HFF-Myc (cell line): ENCODE data around the gene AGER.

Source experiments
- DNase-seq: peaks from one replicate; pipeline ENCODE4 v3.0.0-alpha.2; 2011; ENCODE audit warnings: low read depth; ENCODE audit errors: extremely low read depth
- H3K4me3 ChIP-seq: replicated peaks from 2 replicates; pipeline ENCODE4 v1.5.1; 2011; ENCODE audit warnings: low read depth, mild to moderate bottlenecking, control low read depth, low read length
- CTCF ChIP-seq: IDR thresholded peaks from 2 replicates; pipeline ENCODE4 v1.5.1; 2012; ENCODE audit warnings: mild to moderate bottlenecking, low read depth, low read length, control low read depth; ENCODE audit errors: missing control alignments

AGER gene

GRCh38 chr6:32178547-32179440, 5.3 kb downstream of the AGER start:
- peak overlapping the region; percentile 90 for H3K4me3 ChIP-seq
- no peak for TF ChIP-seq CTCF
- DNase-seq: no peak

- H3K4me3 ChIP-seq: peak within 1 kb of the TSS; percentile 90
- no peak for TF ChIP-seq CTCF
- DNase-seq: peak; percentile 100
These were observed 6.1 kb downstream of the AGER start, which contains the start of gene RNF5 for GRCh38 chr6:32177788-32178546. Gene RNF5 (plus strand): TSS chr6:32178405. CDS start chr6:32178512, 107 bp downstream.

GRCh38 chr6:32177183-32177787, 6.8 kb downstream of the AGER start:
- H3K4me3 ChIP-seq: peak overlapping the region; percentile 90
- TF ChIP-seq CTCF: no peak
- no peak for DNase-seq

GRCh38 chr6:32176476-32177182, 7.4 kb downstream of the AGER start:
- no peak for DNase-seq
- peak overlapping the region; percentile 90 for H3K4me3 ChIP-seq
- TF ChIP-seq CTCF: no peak

GRCh38 chr6:32175711-32176475, 8.2 kb downstream of the AGER start, which contains the start of gene AGPAT1:
Gene AGPAT1 (minus strand): TSS chr6:32176084. CDS start chr6:32171496, 4,588 bp downstream.
- peak within 1 kb of the TSS; percentile 90 for H3K4me3 ChIP-seq
- TF ChIP-seq CTCF: no peak
- DNase-seq: peak; percentile 96

- no peak for DNase-seq
- no peak for TF ChIP-seq CTCF
- H3K4me3 ChIP-seq: peak overlapping the region; percentile 90
These were observed 8.7 kb downstream of the AGER start for GRCh38 chr6:32175322-32175710.
